T-helper 1 cell treated with Interleukin-12 subunit alpha and Interleukin-12 subunit beta and Interleukin-4 antibody, amounts not matched to agents 30 μg/mL and 1 μg/mL, for 36 hours (primary cell): ENCODE data around the gene ABCF2.

Experiments used
- H3K27ac Mint-ChIP-seq: one replicate; pipeline ENCODE4 v1.8.0; 2021; ENCODE audit warnings: mild to moderate bottlenecking, mixed read lengths
- H3K27me3 Mint-ChIP-seq: one replicate; pipeline ENCODE4 v1.8.0; 2021; ENCODE audit warnings: low read depth, mixed read lengths
- H3K36me3 Mint-ChIP-seq: one replicate; pipeline ENCODE4 v1.8.0; 2021; ENCODE audit warnings: low read depth, mixed read lengths
- H3K4me1 Mint-ChIP-seq: one replicate; pipeline ENCODE4 v1.8.0; 2021; ENCODE audit warnings: low read depth, mixed read lengths
- H3K4me3 Mint-ChIP-seq: one replicate; pipeline ENCODE4 v1.8.0; 2021; ENCODE audit warnings: mild to moderate bottlenecking, moderate library complexity, mixed read lengths
- H3K9me3 Mint-ChIP-seq: one replicate; pipeline ENCODE4 v1.8.0; 2021; ENCODE audit warnings: mixed read lengths

The ABCF2 gene

DNA sequence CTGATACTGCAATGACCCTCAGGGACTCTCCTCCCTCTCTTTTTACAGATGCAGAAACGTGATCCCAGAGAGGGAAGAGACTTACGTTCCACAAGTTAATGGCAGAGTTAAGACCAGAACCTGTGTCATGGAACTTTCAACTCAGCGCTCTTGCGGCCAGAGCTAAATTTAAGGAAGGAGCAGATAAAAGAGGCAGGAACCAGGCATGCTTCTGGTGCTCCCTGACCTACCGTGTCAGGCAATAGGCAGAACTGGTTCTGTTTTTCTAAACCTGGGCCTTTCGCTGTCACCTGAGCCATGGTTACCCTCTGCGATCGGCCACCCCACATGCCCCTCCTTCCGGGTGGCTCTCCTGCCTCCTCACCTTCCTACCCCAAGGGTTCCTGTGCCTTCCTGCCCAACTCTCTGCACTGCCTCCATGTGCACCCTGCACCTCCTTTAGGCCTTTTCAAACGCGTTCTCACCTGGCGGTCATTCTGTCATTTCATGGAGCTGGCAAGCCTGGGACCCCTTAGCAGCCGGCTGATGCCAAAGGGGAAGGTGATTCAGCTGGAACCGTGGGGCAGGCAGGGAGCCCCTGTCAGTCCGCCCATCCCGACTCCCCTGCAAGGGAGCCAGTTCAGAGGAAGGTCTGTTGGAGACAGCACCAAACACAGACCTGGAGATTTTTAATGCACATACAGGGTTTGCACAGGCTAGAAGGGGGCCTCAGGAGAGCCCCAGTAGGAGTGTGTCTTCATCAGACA is 51.8 kb downstream of the ABCF2 start:
- Mint-ChIP-seq H3K4me1 (peaks cover 5% of the 10 kb centered on the region), H3K9me3 (no peaks in the 10 kb centered on the region), H3K4me3 (no peak overlapping the region), H3K27me3 (peaks cover 36% of the 10 kb centered on the region), H3K36me3 (no peaks in the 10 kb centered on the region), H3K27ac (no peak overlapping the region)

- H3K9me3 Mint-ChIP-seq: no peaks in the 10 kb centered on the region
Measured at GRCh38 chr7:151174246-151175046, 52.6 kb downstream of the ABCF2 start.

DNA sequence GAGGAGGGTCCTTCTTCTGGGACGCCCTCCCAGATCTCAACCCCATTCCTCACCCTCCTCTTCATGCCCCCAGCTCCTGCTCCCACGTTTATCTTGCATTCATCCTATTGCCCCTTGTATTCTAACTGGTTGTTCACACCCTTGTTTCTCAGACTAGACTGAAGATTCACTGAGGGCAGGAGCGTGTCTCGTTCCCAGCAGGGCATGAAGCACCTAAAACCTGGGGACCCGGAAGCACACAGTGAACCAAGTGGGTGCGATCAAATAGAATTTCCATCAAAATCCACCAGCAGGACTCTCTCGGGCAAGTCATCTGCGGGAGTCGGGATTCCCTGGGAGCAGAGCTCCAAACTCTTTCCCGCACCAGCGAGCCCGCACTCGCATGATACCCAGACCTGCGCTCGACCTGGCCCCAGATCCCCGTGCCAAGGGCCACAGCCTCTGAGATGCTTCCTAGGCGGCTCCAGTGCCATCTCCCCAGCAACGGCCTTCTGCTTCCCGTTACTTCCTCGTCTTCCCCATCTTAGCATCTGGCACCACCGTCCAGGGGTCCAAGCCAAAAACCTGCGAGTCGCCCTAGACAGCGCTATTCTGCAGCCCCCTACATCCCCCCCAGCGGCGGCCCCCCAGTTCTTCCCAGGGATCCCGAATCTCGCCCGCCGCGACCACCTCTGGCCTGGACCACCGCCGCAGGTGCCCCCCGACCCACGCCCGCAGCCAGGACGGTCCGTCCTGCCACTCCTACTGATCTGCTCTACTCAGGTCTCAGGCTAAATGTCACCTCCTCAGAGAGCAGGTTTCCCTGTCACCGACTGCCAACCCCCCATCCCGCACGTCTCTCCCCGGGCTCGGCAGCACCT is 53.4 kb downstream of the ABCF2 start:
- H3K9me3 Mint-ChIP-seq: no peaks in the 10 kb centered on the region
- peak overlapping the region; percentile 8 for H3K27ac Mint-ChIP-seq
- H3K27me3 Mint-ChIP-seq: peaks cover 52% of the 10 kb centered on the region
- H3K4me3 Mint-ChIP-seq: no peak overlapping the region
- H3K36me3 Mint-ChIP-seq: no peaks in the 10 kb centered on the region
- H3K4me1 Mint-ChIP-seq: peaks cover 5% of the 10 kb centered on the region

More at GRCh38 chr7:151174246-151175046, 52.6 kb downstream of the ABCF2 start:
- Mint-ChIP-seq H3K4me3 (no peak overlapping the region), H3K4me1 (peaks cover 5% of the 10 kb centered on the region), H3K36me3 (no peaks in the 10 kb centered on the region), H3K27me3 (peaks cover 44% of the 10 kb centered on the region), H3K27ac (no peak overlapping the region)

DNA sequence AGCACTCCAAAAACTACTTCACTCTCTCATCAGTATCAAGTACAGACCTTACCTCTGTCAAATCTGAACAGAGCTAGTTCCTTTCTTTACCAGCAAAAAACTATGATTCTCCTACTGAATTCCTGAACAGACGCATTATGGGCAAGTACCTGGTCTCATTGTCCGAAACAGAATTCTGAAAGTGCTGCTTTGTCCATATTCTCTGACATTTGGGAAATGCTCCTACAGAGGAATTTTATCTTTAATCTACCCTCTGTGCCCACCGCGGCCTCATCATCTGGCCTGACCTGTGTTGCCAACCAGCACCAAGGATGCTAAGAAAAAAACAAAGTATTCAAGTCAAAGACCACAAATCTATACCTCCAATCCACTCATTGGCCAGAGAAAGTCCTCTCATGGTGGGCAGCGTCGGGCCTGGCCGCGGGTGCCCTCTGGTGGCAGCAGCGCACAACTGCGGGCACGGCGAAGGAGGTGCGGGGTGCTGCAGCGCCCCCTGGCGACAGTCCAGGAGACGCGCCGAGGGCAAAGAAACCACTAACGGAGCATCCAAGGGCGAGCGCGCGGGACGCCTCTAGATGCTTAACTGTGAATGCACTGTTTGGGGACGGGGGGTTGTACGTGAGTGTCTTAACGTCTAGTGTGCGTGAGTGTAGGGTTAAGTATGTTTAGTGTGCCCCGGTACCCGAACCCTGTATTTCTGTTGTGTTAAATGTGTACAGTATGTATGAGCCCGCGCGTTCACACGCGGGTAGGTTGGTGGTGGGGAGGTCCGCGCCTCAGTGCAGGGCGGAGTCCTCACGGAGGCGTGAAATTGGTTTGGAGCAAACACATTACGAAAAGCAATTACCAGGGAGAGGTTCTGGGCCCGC is 54.5 kb downstream of the ABCF2 start:
- Mint-ChIP-seq H3K9me3 (no peaks in the 10 kb centered on the region), H3K4me3 (no peak overlapping the region), H3K36me3 (no peaks in the 10 kb centered on the region), H3K27ac (peak overlapping the region; percentile 22), H3K4me1 (peaks cover 7% of the 10 kb centered on the region), H3K27me3 (peaks cover 57% of the 10 kb centered on the region)

- Mint-ChIP-seq H3K4me3 (peak overlapping the region; percentile 30), H3K4me1 (peaks cover 7% of the 10 kb centered on the region), H3K27me3 (peaks cover 51% of the 10 kb centered on the region), H3K27ac (no peak overlapping the region), H3K9me3 (no peaks in the 10 kb centered on the region), H3K36me3 (no peaks in the 10 kb centered on the region)
Measured at GRCh38 chr7:151168787-151169162, 58.2 kb downstream of the ABCF2 start.

- peaks cover 47% of the 10 kb centered on the region for H3K27me3 Mint-ChIP-seq
- peak overlapping the region; percentile 74 for H3K4me3 Mint-ChIP-seq
- no peaks in the 10 kb centered on the region for H3K9me3 Mint-ChIP-seq
- H3K4me1 Mint-ChIP-seq: peaks cover 7% of the 10 kb centered on the region
- H3K36me3 Mint-ChIP-seq: no peaks in the 10 kb centered on the region
- H3K27ac Mint-ChIP-seq: no peak overlapping the region
Measured at GRCh38 chr7:151168003-151168786, 58.8 kb downstream of the ABCF2 start.

DNA sequence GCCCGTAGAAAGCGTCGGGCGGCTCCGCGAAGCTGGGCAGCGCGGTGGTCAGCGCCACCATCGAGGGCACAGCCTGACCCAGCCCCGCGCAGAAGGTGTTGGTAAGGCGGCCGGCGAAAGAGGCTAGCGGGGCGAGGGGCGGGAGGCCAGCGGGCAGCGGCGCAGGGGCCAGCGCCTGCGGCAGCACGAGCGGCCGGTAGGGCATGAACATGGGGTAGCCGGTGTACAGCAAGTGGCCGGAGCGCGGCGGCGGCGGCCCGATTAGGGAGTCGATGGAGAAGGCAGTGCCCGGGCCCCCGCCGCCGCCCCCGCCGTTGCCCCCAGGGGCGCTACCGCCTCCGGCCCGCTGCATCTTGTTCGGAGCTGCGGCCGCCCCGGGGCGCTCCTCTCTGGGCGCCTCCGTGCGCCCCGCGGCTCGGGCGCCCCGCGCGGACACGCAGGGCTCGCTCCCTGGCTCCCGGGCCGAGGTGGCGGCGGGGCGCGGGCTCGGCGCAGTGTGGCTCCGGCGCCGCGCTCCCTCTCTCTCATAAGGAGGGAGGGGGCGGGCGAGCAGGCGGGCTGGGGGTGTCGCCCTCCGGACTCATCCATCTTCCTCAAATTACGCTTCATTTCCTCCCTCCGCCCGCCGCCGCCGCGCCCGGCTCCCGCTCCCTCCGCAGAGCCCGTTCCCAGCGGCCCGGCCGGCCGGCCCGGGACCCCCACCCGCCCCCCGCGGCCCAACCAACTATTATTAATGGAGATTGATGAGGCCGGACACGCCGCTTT is 59.6 kb downstream of the ABCF2 start, which contains the start of gene GBX1:
GBX1 (minus strand) TSS at position 498 of the 765 bp plus-strand sequence; CDS start at position 352, 146 bp downstream.
- Mint-ChIP-seq H3K36me3 (no peaks in the 10 kb centered on the region), H3K4me3 (peak within 1 kb of the TSS; percentile 74), H3K4me1 (peaks cover 4% of the 10 kb centered on the region), H3K27me3 (peaks cover 39% of the 10 kb centered on the region), H3K9me3 (no peaks in the 10 kb centered on the region), H3K27ac (no peak within 1 kb of the TSS)

DNA sequence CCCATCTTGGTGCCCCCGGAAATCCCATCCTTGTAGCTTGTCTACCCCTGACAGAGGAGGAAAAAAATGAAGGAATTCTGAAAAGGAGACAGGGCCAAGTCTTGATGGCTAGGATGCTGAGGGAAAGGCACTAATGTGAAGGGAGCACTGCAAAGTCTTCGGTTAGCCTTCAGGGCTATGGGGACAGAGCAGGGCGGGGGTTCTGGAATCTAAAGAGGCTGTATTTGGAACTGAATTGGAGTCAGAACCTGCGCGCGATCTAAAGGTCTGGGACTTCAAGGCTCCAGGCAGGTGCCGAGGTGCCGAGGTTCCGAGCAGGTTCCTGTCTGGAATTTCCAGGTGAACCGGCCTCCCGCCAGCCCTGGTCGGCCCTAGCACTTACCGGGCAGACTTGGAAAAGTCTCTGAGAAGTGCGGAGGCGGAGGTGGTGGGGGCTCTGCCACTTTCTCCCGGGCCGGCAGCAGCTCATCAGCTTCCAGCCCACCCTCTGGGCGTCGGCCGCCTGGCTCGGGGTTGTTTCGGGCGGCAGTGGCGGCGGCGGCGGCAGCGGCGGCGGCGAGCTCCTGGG is 60.3 kb downstream of the ABCF2 start:
- H3K9me3 Mint-ChIP-seq: no peaks in the 10 kb centered on the region
- peaks cover 2% of the 10 kb centered on the region for H3K4me1 Mint-ChIP-seq
- no peak overlapping the region for H3K27ac Mint-ChIP-seq
- H3K36me3 Mint-ChIP-seq: no peaks in the 10 kb centered on the region
- peak overlapping the region; percentile 1 for H3K4me3 Mint-ChIP-seq
- H3K27me3 Mint-ChIP-seq: peaks cover 34% of the 10 kb centered on the region
